HEK293 (cell line): ENCODE data around the gene RPS17.

Experiments used
- CTCF ChIA-PET: fragments of 350-600 bp; formaldehyde crosslinking; extraction: SDS; loops from one replicate; lab custom pipeline; 2021; ENCODE audit warnings: antibody characterized with exemption; lab: Yijun Ruan, JAX
- POLR2A ChIA-PET: fragments of 300-600 bp; formaldehyde crosslinking; extraction: SDS; loops from one replicate; lab custom pipeline; 2020; ENCODE audit warnings: antibody characterized with exemption, inconsistent platforms; lab: Yijun Ruan, JAX
- H3K27ac ChIP-seq: fragments of 200-500 bp; sonication (Bioruptor generic); 2 replicates; pipeline ENCODE4 v1.5.1; 2014; ENCODE audit warnings: low read depth, low read length, control low read depth, inconsistent platforms; ENCODE audit errors: extremely low read depth
- H3K36me3 ChIP-seq, 2 experiments: fragments of 200-500 bp in 1 of 2; sonication (Bioruptor generic) in 1 of 2; 1 replicate in 1 of 2; 2 replicates in 1 of 2; pipeline ENCODE4 v1.5.1; 2014 to 2017; ENCODE audit warnings: inconsistent platforms in 2 of 2, low read length in 2 of 2; ENCODE audit not compliant: control insufficient read depth in 2 of 2, insufficient read depth in 1 of 2
- H3K4me1 ChIP-seq: fragments of 200-500 bp; sonication (Bioruptor generic); 2 replicates; pipeline ENCODE4 v1.5.1; 2014; ENCODE audit warnings: mild to moderate bottlenecking, low read length, inconsistent platforms; ENCODE audit not compliant: control insufficient read depth, insufficient read depth
- H3K4me3 ChIP-seq: 2 replicates; pipeline ENCODE4 v1.5.1; 2011; ENCODE audit warnings: low read depth, mild to moderate bottlenecking, control low read depth, low read length, moderate library complexity
- H3K9me3 ChIP-seq: fragments of 200-500 bp; sonication (Bioruptor generic); 2 replicates; pipeline ENCODE4 v1.5.1; 2014; ENCODE audit warnings: low read depth, low read length, inconsistent platforms; ENCODE audit not compliant: control insufficient read depth, insufficient read depth
- BCL11A ChIP-seq: fragments of 450-650 bp; formaldehyde crosslinking; IDR thresholded peaks from 2 replicates; pipeline ENCODE4 v1.5.1; 2016; ENCODE audit warnings: low read depth, missing biosample characterization, missing genetic modification characterization
- EGR2 ChIP-seq: fragments of 450-650 bp; formaldehyde crosslinking; IDR thresholded peaks from 2 replicates; pipeline ENCODE4 v1.5.1; 2016; ENCODE audit warnings: low read depth, missing biosample characterization, missing genetic modification characterization
- MZF1 ChIP-seq: fragments of 450-650 bp; formaldehyde crosslinking; IDR thresholded peaks from 2 replicates; pipeline ENCODE4 v1.5.1; 2017; ENCODE audit warnings: missing biosample characterization, missing genetic modification characterization, borderline replicate concordance
- OSR2 ChIP-seq: fragments of 450-650 bp; formaldehyde crosslinking; IDR thresholded peaks from 2 replicates; pipeline ENCODE4 v1.5.1; 2016; ENCODE audit warnings: missing biosample characterization, missing genetic modification characterization
- PATZ1 ChIP-seq: fragments of 450-650 bp; formaldehyde crosslinking; IDR thresholded peaks from 2 replicates; pipeline ENCODE4 v1.5.1; 2016; ENCODE audit warnings: missing biosample characterization, missing genetic modification characterization
- PRDM1 ChIP-seq: fragments of 450-650 bp; formaldehyde crosslinking; IDR thresholded peaks from 2 replicates; pipeline ENCODE4; 2016; ENCODE audit warnings: missing biosample characterization, missing genetic modification characterization
- YY2 ChIP-seq: fragments of 450-650 bp; formaldehyde crosslinking; IDR thresholded peaks from 2 replicates; pipeline ENCODE4 v1.5.1; 2016; ENCODE audit warnings: missing biosample characterization, missing genetic modification characterization
- ZFHX2 ChIP-seq: fragments of 450-650 bp; formaldehyde crosslinking; conservative IDR thresholded peaks from 2 replicates; pipeline ENCODE4 v1.5.1; 2016; ENCODE audit warnings: missing biosample characterization, missing genetic modification characterization
- ZFP69B ChIP-seq: fragments of 450-650 bp; formaldehyde crosslinking; IDR thresholded peaks from 2 replicates; pipeline ENCODE4 v1.5.1; 2016; ENCODE audit warnings: missing biosample characterization, missing genetic modification characterization
- ZNF146 ChIP-seq: fragments of 450-650 bp; formaldehyde crosslinking; IDR thresholded peaks from 2 replicates; pipeline ENCODE4 v1.5.1; 2016; ENCODE audit warnings: missing biosample characterization, missing genetic modification characterization
- ZNF16 ChIP-seq: fragments of 450-650 bp; formaldehyde crosslinking; IDR thresholded peaks from 2 replicates; pipeline ENCODE4 v1.5.1; 2016; ENCODE audit warnings: low read depth, missing biosample characterization, missing genetic modification characterization
- ZNF335 ChIP-seq: fragments of 450-650 bp; formaldehyde crosslinking; conservative IDR thresholded peaks from 2 replicates; pipeline ENCODE4 v1.5.1; 2016; ENCODE audit warnings: missing biosample characterization, missing genetic modification characterization
- ZNF558 ChIP-seq: fragments of 450-650 bp; formaldehyde crosslinking; IDR thresholded peaks from 2 replicates; pipeline ENCODE4 v1.5.1; 2016; ENCODE audit warnings: missing biosample characterization, missing genetic modification characterization
- ZNF623 ChIP-seq: fragments of 450-650 bp; formaldehyde crosslinking; IDR thresholded peaks from 2 replicates; pipeline ENCODE4 v1.5.1; 2016; ENCODE audit warnings: missing biosample characterization, missing genetic modification characterization
- ZNF704 ChIP-seq: fragments of 450-650 bp; formaldehyde crosslinking; IDR thresholded peaks from 2 replicates; pipeline ENCODE4 v1.5.1; 2016; ENCODE audit warnings: missing biosample characterization, missing genetic modification characterization
- ZSCAN18 ChIP-seq: fragments of 450-650 bp; formaldehyde crosslinking; IDR thresholded peaks from 2 replicates; pipeline ENCODE4 v1.5.1; 2016; ENCODE audit warnings: missing biosample characterization, missing genetic modification characterization
- TF ChIP-seq, protein P1 (sequence below): fragments of 450-650 bp; formaldehyde crosslinking; IDR thresholded peaks from 2 replicates; pipeline ENCODE4; 2016; ENCODE audit warnings: missing biosample characterization, missing genetic modification characterization
- TF ChIP-seq, protein P2 (sequence below): fragments of 450-650 bp; formaldehyde crosslinking; IDR thresholded peaks from 2 replicates; pipeline ENCODE4 v1.5.1; 2016; ENCODE audit warnings: missing biosample characterization, missing genetic modification characterization
- TF ChIP-seq, protein P3 (sequence below): fragments of 450-650 bp; formaldehyde crosslinking; conservative IDR thresholded peaks from 2 replicates; pipeline ENCODE4 v1.5.1; 2016; ENCODE audit warnings: low read depth, missing biosample characterization, missing genetic modification characterization

Gene RPS17

DNA sequence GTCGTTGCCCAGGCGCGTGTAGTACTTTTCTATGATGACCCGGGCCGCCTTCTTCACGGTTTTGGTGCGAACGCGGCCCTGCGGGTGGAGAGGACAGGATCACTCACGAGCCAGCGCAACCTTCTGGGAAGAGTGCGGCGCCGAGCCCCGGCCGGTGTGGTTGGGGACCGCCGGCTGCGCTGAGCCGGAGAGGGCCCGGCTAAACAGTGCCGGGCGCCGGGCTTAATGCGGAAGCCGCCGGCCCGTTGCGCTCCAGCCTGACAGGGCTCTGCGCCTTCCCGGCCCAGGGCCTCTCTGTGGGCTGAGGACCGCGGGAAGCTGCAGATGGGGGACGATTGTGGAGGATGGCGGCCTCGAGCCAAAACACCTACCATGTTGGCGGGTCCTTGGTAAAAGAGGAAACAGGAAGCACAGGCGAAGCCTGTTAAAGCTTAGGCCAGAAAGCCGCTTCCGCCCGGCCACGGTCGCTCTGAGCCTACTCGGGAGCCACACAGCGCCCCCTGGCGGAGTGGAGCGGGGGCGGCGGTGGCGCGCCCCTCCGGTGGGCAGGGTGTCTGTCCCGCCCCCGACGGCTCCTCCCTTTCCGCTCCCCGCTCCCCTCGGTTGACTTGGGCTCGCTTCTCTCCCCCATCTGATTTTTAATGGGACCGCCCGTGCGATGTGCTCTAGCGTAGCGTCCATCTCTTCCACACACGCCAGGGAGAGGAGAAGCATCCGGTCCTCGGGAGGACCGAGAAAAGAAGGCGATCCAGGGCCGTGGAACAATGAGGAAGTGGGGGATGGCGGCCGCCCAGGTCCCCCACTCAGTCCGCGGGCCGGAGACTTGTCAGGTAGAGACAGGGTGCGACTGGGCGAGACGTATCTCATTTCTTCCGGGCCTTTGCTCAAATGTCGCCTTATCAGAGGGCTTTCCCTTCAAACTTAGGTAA lies at the start of gene RPS17 (continued):
- TF ChIP-seq, protein P1, sequence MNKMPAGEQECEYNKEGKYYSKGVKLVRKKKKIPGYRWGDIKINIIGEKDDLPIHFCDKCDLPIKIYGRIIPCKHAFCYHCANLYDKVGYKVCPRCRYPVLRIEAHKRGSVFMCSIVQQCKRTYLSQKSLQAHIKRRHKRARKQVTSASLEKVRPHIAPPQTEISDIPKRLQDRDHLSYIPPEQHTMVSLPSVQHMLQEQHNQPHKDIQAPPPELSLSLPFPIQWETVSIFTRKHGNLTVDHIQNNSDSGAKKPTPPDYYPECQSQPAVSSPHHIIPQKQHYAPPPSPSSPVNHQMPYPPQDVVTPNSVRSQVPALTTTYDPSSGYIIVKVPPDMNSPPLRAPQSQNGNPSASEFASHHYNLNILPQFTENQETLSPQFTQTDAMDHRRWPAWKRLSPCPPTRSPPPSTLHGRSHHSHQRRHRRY (tag by site-specific recombination), result no peak
- TF ChIP-seq ZNF704 (tag by site-specific recombination), result no peak
- TF ChIP-seq, protein P2, sequence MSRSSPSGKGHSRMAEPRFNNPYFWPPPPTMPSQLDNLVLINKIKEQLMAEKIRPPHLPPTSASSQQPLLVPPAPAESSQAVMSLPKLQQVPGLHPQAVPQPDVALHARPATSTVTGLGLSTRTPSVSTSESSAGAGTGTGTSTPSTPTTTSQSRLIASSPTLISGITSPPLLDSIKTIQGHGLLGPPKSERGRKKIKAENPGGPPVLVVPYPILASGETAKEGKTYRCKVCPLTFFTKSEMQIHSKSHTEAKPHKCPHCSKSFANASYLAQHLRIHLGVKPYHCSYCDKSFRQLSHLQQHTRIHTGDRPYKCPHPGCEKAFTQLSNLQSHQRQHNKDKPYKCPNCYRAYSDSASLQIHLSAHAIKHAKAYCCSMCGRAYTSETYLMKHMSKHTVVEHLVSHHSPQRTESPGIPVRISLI (tag by site-specific recombination), result no peak

GRCh38 chr15:82587805-82588204 lies 47.5 kb upstream of the RPS17 start:
- Histone ChIP-seq H3K27ac (no peak overlapping the region), H3K4me1 (no peaks in the 10 kb centered on the region), H3K9me3 (no peaks in the 10 kb centered on the region), H3K4me3 (no peak overlapping the region), H3K36me3 (no peaks in the 10 kb centered on the region)
- TF ChIP-seq EGR2 (tag by site-specific recombination) (0 out of 2 replicates have a peak, but pooled peaks have one; percentile 15), OSR2 (tag by site-specific recombination) (no peak), ZNF146 (tag by site-specific recombination) (no peak), ZFHX2 (tag by site-specific recombination) (peak; percentile 20; the same call in 1 of the 2 replicates)
- POLR2A ChIA-PET, result no interaction called here
- CTCF ChIA-PET, result interaction anchor here (0.9 kb wide), 1 partner anchor 413 kb away, joined by 3 read pairs; no protein-coding TSS in a partner anchor

GRCh38 chr15:82585072-82585471 lies 44.8 kb upstream of the RPS17 start:
- Histone ChIP-seq H3K9me3 (no peaks in the 10 kb centered on the region), H3K36me3 (no peaks in the 10 kb centered on the region), H3K4me3 (no peak overlapping the region), H3K4me1 (no peaks in the 10 kb centered on the region), H3K27ac (no peak overlapping the region)
- ChIA-PET POLR2A (interaction anchor here (1.0 kb wide), 1 partner anchor 13 kb away, joined by 3 read pairs; no protein-coding TSS in a partner anchor), CTCF (interaction anchor here (0.6 to 2.4 kb wide), 7 partner anchors 23 to 1608 kb away, joined by 3 to 9 read pairs (median 3); no protein-coding TSS in a partner anchor)
- TF ChIP-seq ZNF558 (0 out of 2 replicates have a peak, but pooled peaks have one; percentile 43), PRDM1 (peak; percentile 55; the same call in 1 of the 2 replicates), PATZ1 (tag by site-specific recombination) (peak; percentile 43), YY2 (tag by site-specific recombination) (no peak), BCL11A (peak; percentile 30; the same call in 1 of the 2 replicates), ZSCAN18 (no peak), MZF1 (tag by site-specific recombination) (0 out of 2 replicates have a peak, but pooled peaks have one; percentile 17), ZNF16 (tag by site-specific recombination) (no peak), ZFP69B (peak; percentile 42; the same call in 1 of the 2 replicates), ZNF335 (no peak), ZNF623 (no peak)
- TF ChIP-seq, protein P3, sequence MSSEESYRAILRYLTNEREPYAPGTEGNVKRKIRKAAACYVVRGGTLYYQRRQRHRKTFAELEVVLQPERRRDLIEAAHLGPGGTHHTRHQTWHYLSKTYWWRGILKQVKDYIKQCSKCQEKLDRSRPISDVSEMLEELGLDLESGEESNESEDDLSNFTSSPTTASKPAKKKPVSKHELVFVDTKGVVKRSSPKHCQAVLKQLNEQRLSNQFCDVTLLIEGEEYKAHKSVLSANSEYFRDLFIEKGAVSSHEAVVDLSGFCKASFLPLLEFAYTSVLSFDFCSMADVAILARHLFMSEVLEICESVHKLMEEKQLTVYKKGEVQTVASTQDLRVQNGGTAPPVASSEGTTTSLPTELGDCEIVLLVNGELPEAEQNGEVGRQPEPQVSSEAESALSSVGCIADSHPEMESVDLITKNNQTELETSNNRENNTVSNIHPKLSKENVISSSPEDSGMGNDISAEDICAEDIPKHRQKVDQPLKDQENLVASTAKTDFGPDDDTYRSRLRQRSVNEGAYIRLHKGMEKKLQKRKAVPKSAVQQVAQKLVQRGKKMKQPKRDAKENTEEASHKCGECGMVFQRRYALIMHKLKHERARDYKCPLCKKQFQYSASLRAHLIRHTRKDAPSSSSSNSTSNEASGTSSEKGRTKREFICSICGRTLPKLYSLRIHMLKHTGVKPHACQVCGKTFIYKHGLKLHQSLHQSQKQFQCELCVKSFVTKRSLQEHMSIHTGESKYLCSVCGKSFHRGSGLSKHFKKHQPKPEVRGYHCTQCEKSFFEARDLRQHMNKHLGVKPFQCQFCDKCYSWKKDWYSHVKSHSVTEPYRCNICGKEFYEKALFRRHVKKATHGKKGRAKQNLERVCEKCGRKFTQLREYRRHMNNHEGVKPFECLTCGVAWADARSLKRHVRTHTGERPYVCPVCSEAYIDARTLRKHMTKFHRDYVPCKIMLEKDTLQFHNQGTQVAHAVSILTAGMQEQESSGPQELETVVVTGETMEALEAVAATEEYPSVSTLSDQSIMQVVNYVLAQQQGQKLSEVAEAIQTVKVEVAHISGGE (tag by site-specific recombination), result no peak
